ENCODE results near the gene TBX1.

TBX1 gene

GRCh38 chr22:19799322-19800190, 39.0 kb downstream of the TBX1 start:
- TF ChIP-seq CTCF (IDR thresholded peaks at IDR 0.05; ENCODE audit: insufficient read depth, low read length, poor library complexity, severe bottlenecking): no peak
- TF ChIP-seq EZH2phosphoT487 (conservative IDR thresholded peaks at IDR 0.05; ENCODE audit: low read length): no peak
- Histone ChIP-seq H3K4me3 (ENCODE audit: insufficient read depth, low read length, poor library complexity, severe bottlenecking) (no peak overlapping the region), H2AFZ (ENCODE audit: low read depth, low read length, severe bottlenecking) (no peak overlapping the region), H3K9me3 (ENCODE audit: insufficient read depth, low read length) (no peaks in the 10 kb centered on the region), H3K36me3 (ENCODE audit: low read length) (no peaks in the 10 kb centered on the region), H3K4me2 (ENCODE audit: low read depth, low read length, poor library complexity, severe bottlenecking) (no peak overlapping the region), H3K9me2 (replicated peaks; ENCODE audit: insufficient read depth, low read length) (no peaks in the 10 kb centered on the region), H3K79me2 (ENCODE audit: insufficient read depth, low read length) (no peaks in the 10 kb centered on the region), H3K9ac (ENCODE audit: low read length) (no peak overlapping the region), H3K27ac (ENCODE audit: low read depth, low read length) (no peak overlapping the region), H4K20me1 (ENCODE audit: low read depth, low read length) (no peaks in the 10 kb centered on the region), H3K27me3 (ENCODE audit: low read length) (no peaks in the 10 kb centered on the region), H3F3A (ENCODE audit: insufficient read depth) (no peaks in the 10 kb centered on the region)

GRCh38 chr22:19800306-19800705, 39.7 kb downstream of the TBX1 start:
- Histone ChIP-seq H3K27ac (ENCODE audit: low read depth, low read length) (no peak overlapping the region), H2AFZ (ENCODE audit: low read depth, low read length, severe bottlenecking) (no peak overlapping the region), H4K20me1 (ENCODE audit: low read depth, low read length) (no peaks in the 10 kb centered on the region), H3K79me2 (ENCODE audit: insufficient read depth, low read length) (no peaks in the 10 kb centered on the region), H3K36me3 (ENCODE audit: low read length) (no peaks in the 10 kb centered on the region), H3F3A (ENCODE audit: insufficient read depth) (no peaks in the 10 kb centered on the region), H3K9me3 (ENCODE audit: insufficient read depth, low read length) (no peaks in the 10 kb centered on the region), H3K27me3 (ENCODE audit: low read length) (no peaks in the 10 kb centered on the region), H3K9me2 (replicated peaks; ENCODE audit: insufficient read depth, low read length) (no peaks in the 10 kb centered on the region), H3K9ac (ENCODE audit: low read length) (no peak overlapping the region), H3K4me3 (ENCODE audit: insufficient read depth, low read length, poor library complexity, severe bottlenecking) (no peak overlapping the region), H3K4me2 (ENCODE audit: low read depth, low read length, poor library complexity, severe bottlenecking) (no peak overlapping the region)
- TF ChIP-seq CTCF (IDR thresholded peaks at IDR 0.05; ENCODE audit: insufficient read depth, low read length, poor library complexity, severe bottlenecking) (no peak), EZH2phosphoT487 (conservative IDR thresholded peaks at IDR 0.05; ENCODE audit: low read length) (no peak)

GRCh38 chr22:19800761-19801244, 40.2 kb downstream of the TBX1 start:
- no peaks in the 10 kb centered on the region for H3K9me2 ChIP-seq (replicated peaks; ENCODE audit: insufficient read depth, low read length)
- no peak overlapping the region for H3K4me2 ChIP-seq (ENCODE audit: low read depth, low read length, poor library complexity, severe bottlenecking)
- no peaks in the 10 kb centered on the region for H3F3A ChIP-seq (ENCODE audit: insufficient read depth)
- no peak overlapping the region for H3K4me3 ChIP-seq (ENCODE audit: insufficient read depth, low read length, poor library complexity, severe bottlenecking)
- no peaks in the 10 kb centered on the region for H3K79me2 ChIP-seq (ENCODE audit: insufficient read depth, low read length)
- no peaks in the 10 kb centered on the region for H3K27me3 ChIP-seq (ENCODE audit: low read length)
- no peaks in the 10 kb centered on the region for H3K9me3 ChIP-seq (ENCODE audit: insufficient read depth, low read length)
- no peak for TF ChIP-seq CTCF (IDR thresholded peaks at IDR 0.05; ENCODE audit: insufficient read depth, low read length, poor library complexity, severe bottlenecking)
- no peak for TF ChIP-seq EZH2phosphoT487 (conservative IDR thresholded peaks at IDR 0.05; ENCODE audit: low read length)
- no peak overlapping the region for H2AFZ ChIP-seq (ENCODE audit: low read depth, low read length, severe bottlenecking)
- no peaks in the 10 kb centered on the region for H3K36me3 ChIP-seq (ENCODE audit: low read length)
- H3K9ac ChIP-seq (ENCODE audit: low read length): no peak overlapping the region
- H3K27ac ChIP-seq (ENCODE audit: low read depth, low read length): no peak overlapping the region
- no peaks in the 10 kb centered on the region for H4K20me1 ChIP-seq (ENCODE audit: low read depth, low read length)
